ENCODE data around the gene BSND.
A peak's percentile ranks its signal among the peaks of the same experiment; 100 is the strongest.

The BSND gene

GRCh38 chr1:55039342-55040082, 40.8 kb downstream of the BSND start, which contains the start of gene PCSK9:
Gene PCSK9 (plus strand): TSS chr1:55039548. CDS start chr1:55039838, 290 bp downstream.
- TF ChIP-seq CTCF (IDR thresholded peaks at IDR 0.05; ENCODE audit: insufficient read depth, low read depth, low read length, missing control alignments) = no peak
- peak within 1 kb of the TSS; percentile 68 for H3K4me3 ChIP-seq (ENCODE audit: low read length)
- DNase-seq (ENCODE audit: low read depth) = peak; percentile 88

DNA sequence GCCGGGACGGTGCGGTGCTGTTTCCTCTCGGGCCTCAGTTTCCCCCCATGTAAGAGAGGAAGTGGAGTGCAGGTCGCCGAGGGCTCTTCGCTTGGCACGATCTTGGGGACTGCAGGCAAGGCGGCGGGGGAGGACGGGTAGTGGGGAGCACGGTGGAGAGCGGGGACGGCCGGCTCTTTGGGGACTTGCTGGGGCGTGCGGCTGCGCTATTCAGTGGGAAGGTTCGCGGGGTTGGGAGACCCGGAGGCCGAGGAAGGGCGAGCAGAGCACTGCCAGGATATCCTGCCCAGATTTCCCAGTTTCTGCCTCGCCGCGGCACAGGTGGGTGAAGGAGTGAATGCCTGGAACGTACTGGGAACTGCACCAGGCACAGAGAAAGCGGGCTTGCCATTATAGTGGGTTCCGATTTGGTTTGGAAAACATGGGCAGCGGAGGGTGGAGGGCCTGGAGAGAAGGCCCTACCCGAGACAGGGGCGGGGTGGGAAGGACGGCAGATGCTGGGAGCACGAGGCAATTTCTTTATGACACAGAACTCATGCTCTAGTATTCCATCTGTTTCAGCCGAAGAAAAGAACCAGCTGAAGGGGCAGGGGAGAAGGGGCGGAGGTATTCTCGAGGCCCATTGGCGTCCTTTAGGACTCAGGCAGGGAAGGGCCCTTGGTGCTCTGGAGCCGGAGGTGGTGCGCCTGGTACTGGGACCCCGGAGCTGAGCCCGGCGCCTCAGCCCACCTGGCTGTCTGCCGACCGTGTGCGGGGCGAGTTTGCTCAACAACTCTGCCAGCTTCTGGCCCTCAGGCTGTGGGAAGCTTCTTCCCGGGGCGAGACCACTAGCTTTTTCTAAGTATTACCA, 41.6 kb downstream of the BSND start:
- TF ChIP-seq CTCF (IDR thresholded peaks at IDR 0.05; ENCODE audit: insufficient read depth, low read depth, low read length, missing control alignments) = no peak
- DNase-seq (ENCODE audit: low read depth) = peak; percentile 30
- peak overlapping the region; percentile 68 for H3K4me3 ChIP-seq (ENCODE audit: low read length)

DNA sequence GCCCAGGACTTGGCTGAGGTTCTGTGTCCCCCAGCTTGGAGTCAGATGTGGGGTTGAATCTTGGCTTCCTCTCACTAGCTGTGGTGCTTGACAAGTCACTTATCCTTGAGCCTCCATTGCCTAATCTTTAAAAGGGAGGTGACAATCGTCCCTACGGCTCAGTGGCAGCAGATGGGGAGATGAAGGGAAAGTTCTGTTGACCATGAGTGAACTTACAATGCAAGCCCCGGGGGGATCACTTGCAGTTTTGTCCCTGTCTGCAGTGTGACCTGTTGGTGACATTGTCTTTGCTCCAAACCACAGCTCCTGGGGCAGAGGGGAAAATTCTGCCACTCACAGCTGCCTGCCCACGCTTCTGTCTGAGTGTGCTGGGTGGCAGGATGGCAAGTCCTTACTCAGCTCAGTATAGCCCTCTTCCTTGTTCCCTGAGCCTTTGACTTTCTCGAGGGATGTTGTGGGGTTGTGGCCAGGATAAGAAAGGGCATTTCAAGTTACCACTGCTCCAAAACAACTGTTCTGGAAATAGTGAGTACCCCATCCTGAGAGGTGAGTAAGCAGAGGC, 42.3 kb downstream of the BSND start:
- peak overlapping the region; percentile 68 for H3K4me3 ChIP-seq (ENCODE audit: low read length)
- peak; percentile 23 for DNase-seq (ENCODE audit: low read depth)
- TF ChIP-seq CTCF (IDR thresholded peaks at IDR 0.05; ENCODE audit: insufficient read depth, low read depth, low read length, missing control alignments) = no peak

DNA sequence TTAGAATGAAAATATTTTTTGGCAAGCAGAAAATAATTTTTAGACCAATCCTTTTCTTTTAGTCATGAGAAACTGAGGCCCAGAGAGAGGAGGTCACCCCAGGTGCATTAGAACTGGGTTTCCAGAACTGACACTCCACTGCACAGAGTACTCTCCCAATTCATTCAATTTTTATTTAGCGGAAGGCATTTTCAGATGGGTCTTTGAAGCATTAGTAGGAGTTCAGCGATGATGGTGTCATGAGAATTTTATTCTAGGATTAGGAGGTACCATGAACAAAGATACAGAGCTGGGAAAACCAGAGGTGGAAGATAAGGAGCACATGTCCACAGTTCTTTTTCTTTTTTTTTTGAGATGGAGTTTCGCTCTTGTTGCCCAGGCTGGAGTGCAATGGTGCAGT, 42.9 kb downstream of the BSND start:
- H3K4me3 ChIP-seq (ENCODE audit: low read length) = no peak overlapping the region
- no peak for DNase-seq (ENCODE audit: low read depth)

GRCh38 chr1:55043011-55043410, 44.3 kb downstream of the BSND start:
- DNase-seq (ENCODE audit: low read depth) = peak; percentile 32
- TF ChIP-seq CTCF (IDR thresholded peaks at IDR 0.05; ENCODE audit: insufficient read depth, low read depth, low read length, missing control alignments) = no peak
- no peak overlapping the region for H3K4me3 ChIP-seq (ENCODE audit: low read length)

More for the DNA sequence above, 42.9 kb downstream of the BSND start:
- TF ChIP-seq CTCF (IDR thresholded peaks at IDR 0.05; ENCODE audit: insufficient read depth, low read depth, low read length, missing control alignments) = no peak

DNA sequence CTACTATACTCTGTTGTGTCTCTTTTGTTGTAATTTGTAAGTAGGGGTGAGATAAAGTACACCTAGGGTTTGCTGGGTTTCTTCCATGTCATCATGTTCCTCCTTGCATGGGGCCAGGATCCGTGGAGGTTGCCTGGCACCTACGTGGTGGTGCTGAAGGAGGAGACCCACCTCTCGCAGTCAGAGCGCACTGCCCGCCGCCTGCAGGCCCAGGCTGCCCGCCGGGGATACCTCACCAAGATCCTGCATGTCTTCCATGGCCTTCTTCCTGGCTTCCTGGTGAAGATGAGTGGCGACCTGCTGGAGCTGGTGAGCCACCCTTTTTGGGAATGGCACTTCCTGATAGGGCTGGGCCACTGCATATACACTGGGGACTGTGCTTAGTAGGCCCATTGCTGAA, 45.0 kb downstream of the BSND start:
- no peak for TF ChIP-seq CTCF (IDR thresholded peaks at IDR 0.05; ENCODE audit: insufficient read depth, low read depth, low read length, missing control alignments)
- no peak overlapping the region for H3K4me3 ChIP-seq (ENCODE audit: low read length)
- DNase-seq (ENCODE audit: low read depth) = no peak

Data from epithelial cell of esophagus (primary cell).